ENCODE results near the gene ST6GALNAC3. TPM values are rescaled to one million over a fixed set of nuclear protein-coding genes. Genes with fewer than 3 reads are reported as not detected.

Gene ST6GALNAC3
- total RNA-seq (2022; extraction: Qiagen RNA extraction) = 0.47 to 1.1 TPM (median 0.93 TPM) in 5 replicates

GRCh38 chr1:76074321-76075187 lies at the start of gene ST6GALNAC3:
Gene ST6GALNAC3, plus strand, starts transcription at chr1:76074746.

Other genes with a start within 250 kb of the ST6GALNAC3 start
- not detected in 5 replicates for gene ASB17, start 142.3 kb upstream of the ST6GALNAC3 start, total RNA-seq (2022; extraction: Qiagen RNA extraction)